K562 (cell line): Measurements from ENCODE around the gene FPGS. TPM values are rescaled to one million over a fixed set of nuclear protein-coding genes. Genes with fewer than 3 reads are reported as not detected.

Experiments used
- ATAC-seq: fragments of 200-7000 bp; cut with Tn5 transposase; 3 replicates; pipeline ENCODE4 v1.9.1; 2020; ENCODE audit warnings: moderate library complexity
- BruUV-seq: library from RNA; stranded (reverse); fragments of 400-500 nt; replicated peaks from 2 replicates; lab custom pipeline; 2021; lab: Mats Ljungman, UMichigan
- CTCF ChIA-PET: fragments of 300-600 bp; formaldehyde crosslinking; extraction: SDS; loops from one replicate; lab custom pipeline; 2021; ENCODE audit warnings: low intra/inter-chr PET ratio; lab: Yijun Ruan, JAX
- POLR2A ChIA-PET: fragments of 300-600, 350-650 bp; sonication (Branson Sonifier 250); formaldehyde crosslinking; extraction: SDS; loops from one replicate; lab custom pipeline; 2021; ENCODE audit warnings: antibody characterized with exemption, inconsistent platforms; lab: Yijun Ruan, JAX
- DNase-seq, 4 experiments: peaks; one replicate each; pipeline versions ENCODE4 v3.0.0 to v3.0.0-alpha.2; 2011 to 2018; ENCODE audit warnings: low spot score in 3 of 4, mixed read lengths in 3 of 4; ENCODE audit errors: extremely low read depth in 1 of 4
- FAIRE-seq: peaks from 2 replicates; lab custom pipeline; 2011; peaks lifted over from hg19 to GRCh38; lab: Jason Lieb, UNC
- H2AFZ ChIP-seq: 2 replicates; pipeline ENCODE4 v1.6.0; 2011; ENCODE audit warnings: low read depth, low read length, control low read depth, inconsistent platforms
- H3K27ac ChIP-seq: fragments of 200-600 bp; 3 replicates; pipeline ENCODE4 v1.8.0; 2011; ENCODE audit warnings: low read depth, mild to moderate bottlenecking, control low read depth, inconsistent platforms, low read length, moderate library complexity, mixed read lengths; ENCODE audit errors: extremely low read depth
- H3K27me3 ChIP-seq, 2 experiments: fragments of 300-600 bp in 1 of 2; 2 replicates in 1 of 2; 3 replicates in 1 of 2; pipeline versions ENCODE4 v1.6.0 to v1.8.0; 2011; ENCODE audit warnings: inconsistent platforms in 2 of 2, low read length in 2 of 2, mild to moderate bottlenecking in 1 of 2, mixed read lengths in 1 of 2, moderate library complexity in 1 of 2; ENCODE audit not compliant: control insufficient read depth in 2 of 2, insufficient read depth in 2 of 2
- H3K36me3 ChIP-seq: fragments of 300-600 bp; 3 replicates; pipeline ENCODE4 v1.8.0; 2011; ENCODE audit warnings: mild to moderate bottlenecking, low read length, inconsistent platforms; ENCODE audit not compliant: control insufficient read depth, insufficient read depth
- H3K4me1 ChIP-seq, 2 experiments: fragments of 200-600 bp in 1 of 2; replicated peaks in 1 of 2; 2 replicates in 1 of 2; 3 replicates in 1 of 2; pipeline versions ENCODE4 v1.5.1 to v1.8.0; 2011; ENCODE audit warnings: inconsistent platforms in 2 of 2, low read length in 2 of 2, mild to moderate bottlenecking in 1 of 2, mixed read lengths in 1 of 2, moderate library complexity in 1 of 2; ENCODE audit not compliant: control insufficient read depth in 2 of 2, insufficient read depth in 2 of 2
- H3K4me2 ChIP-seq: 2 replicates; pipeline ENCODE4 v1.6.1; 2011; ENCODE audit warnings: low read length, control low read depth, inconsistent platforms, mixed read lengths; ENCODE audit not compliant: insufficient read depth
- H3K4me3 ChIP-seq: fragments of 200-600 bp; sonication (generic), shearing (Covaris generic); 2 replicates; pipeline ENCODE4 v1.5.1; 2016; ENCODE audit warnings: control low read depth, inconsistent platforms
- H3K79me2 ChIP-seq: fragments of 200-600 bp; 3 replicates; pipeline ENCODE4 v1.8.0; 2011; ENCODE audit warnings: low read length, inconsistent platforms; ENCODE audit not compliant: control insufficient read depth, insufficient read depth
- H3K9ac ChIP-seq, 2 experiments: 2 replicates each; pipeline versions ENCODE4 v1.6.0 to v1.6.1; 2011; ENCODE audit warnings: low read depth in 2 of 2, low read length in 2 of 2, control low read depth in 1 of 2, inconsistent platforms in 1 of 2, mild to moderate bottlenecking in 1 of 2, mixed read lengths in 1 of 2; ENCODE audit not compliant: insufficient read depth in 1 of 2
- H3K9me1 ChIP-seq: one replicate; pipeline ENCODE4 v1.6.0; 2011; ENCODE audit warnings: inconsistent platforms, mild to moderate bottlenecking, low read length, moderate library complexity; ENCODE audit not compliant: control insufficient read depth, insufficient read depth
- H3K9me3 ChIP-seq: replicated peaks from 2 replicates; pipeline ENCODE4 v1.5.1; 2011; ENCODE audit warnings: low read depth, low read length, inconsistent platforms; ENCODE audit not compliant: control insufficient read depth, insufficient read depth
- H4K20me1 ChIP-seq: replicated peaks from 2 replicates; pipeline ENCODE4 v1.6.1; 2011; ENCODE audit warnings: low read length, inconsistent platforms, mixed read lengths; ENCODE audit not compliant: control insufficient read depth, insufficient read depth
- ESRRA ChIP-seq: fragments of 450-650 bp; IDR thresholded peaks from 2 replicates; pipeline ENCODE4 v1.6.1; 2014; ENCODE audit warnings: low read depth, mild to moderate bottlenecking, moderate library complexity, borderline replicate concordance
- ETV1 ChIP-seq: fragments of 450-650 bp; conservative IDR thresholded peaks from 2 replicates; pipeline ENCODE4 v1.6.1; 2016; ENCODE audit warnings: missing genetic modification characterization, control low read depth, low read depth, missing compliant biosample characterization
- HCFC1 ChIP-seq: IDR thresholded peaks from 2 replicates; pipeline ENCODE4 v1.6.1; 2012; ENCODE audit warnings: low read depth, low read length, improper control_type of control experiment
- LEF1 ChIP-seq: fragments of 450-650 bp; IDR thresholded peaks from 2 replicates; pipeline ENCODE4 v1.6.1; 2016; ENCODE audit warnings: mild to moderate bottlenecking
- REST ChIP-seq, 2 experiments: fragments of 450-650 bp; formaldehyde crosslinking in 1 of 2; IDR thresholded peaks; 2 replicates each; pipeline versions ENCODE4 v1.4.0 to v1.6.1; 2014 to 2020; ENCODE audit warnings: mild to moderate bottlenecking in 2 of 2, borderline replicate concordance in 1 of 2, low read depth in 1 of 2
- WGBS: fragments of 100-300 bp; shearing (Covaris generic); methylation state at CpG from one replicate; pipeline ENCODE4 v1.1.6; 2016; ENCODE audit warnings: low coverage, mixed read lengths; ENCODE audit not compliant: insufficient coverage; ENCODE audit errors: missing lambda C conversion rate; 5-methylcytosine and 5-hydroxymethylcytosine counted together
- in situ Hi-C: fragments of 300-500 bp; cut with MboI; formaldehyde crosslinking; loops from 4 replicates; pipeline ENCODE4 v1.15.0; 2018; ENCODE audit warnings: inconsistent platforms, mixed read lengths
- intact Hi-C: fragments of 100-400 bp; cut with micrococcal nuclease; formaldehyde crosslinking; loops from 2 replicates; pipeline ENCODE4 v1.14.2; 2022
- polyA plus RNA-seq, 8 experiments: library from polyadenylated mRNA; depleted of rRNA in 4 of 8; stranded (reverse) in 5 of 8; unstranded in 3 of 8; fragments of >200 nt; fragmentation: Nextera tagmentation in 2 of 8; fragmentation: Illumina TruSeq in 1 of 8; extraction: Ambion mirVana in 2 of 8; extraction: Trizol in 1 of 8; gene quantifications; 2 replicates each; pipeline versions ENCODE4 v1.2.1 to v1.2.3, GENCODE V29; 2011 to 2014; ENCODE audit warnings: inconsistent platforms in 1 of 8, missing spikeins in 1 of 8
- total RNA-seq, 7 experiments: library from RNA; depleted of rRNA in 6 of 7; stranded (reverse); fragments of >200 nt in 6 of 7; fragmentation: Illumina TruSeq in 2 of 7; extraction: Trizol in 2 of 7; gene quantifications; 2 replicates each; pipeline versions ENCODE4 v1.2.1 to v1.2.3, GENCODE V29; 2011 to 2021; ENCODE audit warnings: low replicate concordance in 1 of 7
- TF ChIP-seq, protein P1 (sequence below): fragments of 450-650 bp; IDR thresholded peaks from 2 replicates; pipeline ENCODE4 v1.6.1; 2017; ENCODE audit warnings: antibody characterized with exemption, mild to moderate bottlenecking

FPGS gene
- total and polyA plus RNA-seq, 9 of the 15 experiments (the other 6 are each of a cell fraction or from before 2014, with no cell fraction given), result 0.84 to 86.4 (median 59.2) TPM

DNA sequence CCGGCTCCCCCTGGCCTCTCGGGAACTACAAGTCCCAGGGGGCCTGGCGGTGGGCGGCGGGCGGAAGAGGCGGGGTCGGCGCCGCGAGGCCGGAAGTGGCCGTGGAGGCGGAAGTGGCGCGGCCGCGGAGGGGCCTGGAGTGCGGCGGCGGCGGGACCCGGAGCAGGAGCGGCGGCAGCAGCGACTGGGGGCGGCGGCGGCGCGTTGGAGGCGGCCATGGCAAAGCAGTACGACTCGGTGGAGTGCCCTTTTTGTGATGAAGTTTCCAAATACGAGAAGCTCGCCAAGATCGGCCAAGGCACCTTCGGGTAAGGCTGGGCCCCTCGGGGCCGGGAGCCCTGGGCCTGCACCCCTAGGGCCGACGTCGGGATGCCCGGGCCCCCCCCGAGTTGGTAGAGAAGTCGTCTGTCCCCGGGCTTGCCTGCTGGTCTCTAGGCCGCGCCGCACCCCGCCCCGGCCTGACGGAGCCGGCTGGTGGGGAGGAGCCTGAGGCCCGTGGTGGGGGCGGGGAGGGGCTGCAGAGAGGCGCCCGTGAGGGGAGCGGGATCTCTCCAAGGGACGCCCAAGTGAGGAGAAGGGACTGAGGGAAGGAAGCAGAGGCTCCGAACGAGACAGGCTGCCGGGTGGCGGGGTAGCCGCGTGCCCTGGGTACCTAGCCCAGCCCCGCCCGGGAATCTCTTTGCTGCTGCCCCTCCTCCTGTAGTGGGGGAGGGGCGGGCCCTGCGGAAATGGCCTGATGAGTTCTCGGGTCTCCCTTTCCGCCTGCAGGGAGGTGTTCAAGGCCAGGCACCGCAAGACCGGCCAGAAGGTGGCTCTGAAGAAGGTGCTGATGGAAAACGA, 16.5 kb upstream of the FPGS start, which contains the start of gene CDK9 (continued):
- TF ChIP-seq, protein P1, sequence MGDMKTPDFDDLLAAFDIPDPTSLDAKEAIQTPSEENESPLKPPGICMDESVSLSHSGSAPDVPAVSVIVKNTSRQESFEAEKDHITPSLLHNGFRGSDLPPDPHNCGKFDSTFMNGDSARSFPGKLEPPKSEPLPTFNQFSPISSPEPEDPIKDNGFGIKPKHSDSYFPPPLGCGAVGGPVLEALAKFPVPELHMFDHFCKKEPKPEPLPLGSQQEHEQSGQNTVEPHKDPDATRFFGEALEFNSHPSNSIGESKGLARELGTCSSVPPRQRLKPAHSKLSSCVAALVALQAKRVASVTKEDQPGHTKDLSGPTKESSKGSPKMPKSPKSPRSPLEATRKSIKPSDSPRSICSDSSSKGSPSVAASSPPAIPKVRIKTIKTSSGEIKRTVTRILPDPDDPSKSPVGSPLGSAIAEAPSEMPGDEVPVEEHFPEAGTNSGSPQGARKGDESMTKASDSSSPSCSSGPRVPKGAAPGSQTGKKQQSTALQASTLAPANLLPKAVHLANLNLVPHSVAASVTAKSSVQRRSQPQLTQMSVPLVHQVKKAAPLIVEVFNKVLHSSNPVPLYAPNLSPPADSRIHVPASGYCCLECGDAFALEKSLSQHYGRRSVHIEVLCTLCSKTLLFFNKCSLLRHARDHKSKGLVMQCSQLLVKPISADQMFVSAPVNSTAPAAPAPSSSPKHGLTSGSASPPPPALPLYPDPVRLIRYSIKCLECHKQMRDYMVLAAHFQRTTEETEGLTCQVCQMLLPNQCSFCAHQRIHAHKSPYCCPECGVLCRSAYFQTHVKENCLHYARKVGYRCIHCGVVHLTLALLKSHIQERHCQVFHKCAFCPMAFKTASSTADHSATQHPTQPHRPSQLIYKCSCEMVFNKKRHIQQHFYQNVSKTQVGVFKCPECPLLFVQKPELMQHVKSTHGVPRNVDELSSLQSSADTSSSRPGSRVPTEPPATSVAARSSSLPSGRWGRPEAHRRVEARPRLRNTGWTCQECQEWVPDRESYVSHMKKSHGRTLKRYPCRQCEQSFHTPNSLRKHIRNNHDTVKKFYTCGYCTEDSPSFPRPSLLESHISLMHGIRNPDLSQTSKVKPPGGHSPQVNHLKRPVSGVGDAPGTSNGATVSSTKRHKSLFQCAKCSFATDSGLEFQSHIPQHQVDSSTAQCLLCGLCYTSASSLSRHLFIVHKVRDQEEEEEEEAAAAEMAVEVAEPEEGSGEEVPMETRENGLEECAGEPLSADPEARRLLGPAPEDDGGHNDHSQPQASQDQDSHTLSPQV, result peak; percentile 39
- peak; percentile 72 for TF ChIP-seq ETV1
- TF ChIP-seq LEF1, result peak; percentile 72; the same call in 1 of the 2 replicates
- peak; percentile 91 for TF ChIP-seq HCFC1
- TF ChIP-seq ESRRA, result 0 out of 2 replicates have a peak, but pooled peaks have one; percentile 36

DNA sequence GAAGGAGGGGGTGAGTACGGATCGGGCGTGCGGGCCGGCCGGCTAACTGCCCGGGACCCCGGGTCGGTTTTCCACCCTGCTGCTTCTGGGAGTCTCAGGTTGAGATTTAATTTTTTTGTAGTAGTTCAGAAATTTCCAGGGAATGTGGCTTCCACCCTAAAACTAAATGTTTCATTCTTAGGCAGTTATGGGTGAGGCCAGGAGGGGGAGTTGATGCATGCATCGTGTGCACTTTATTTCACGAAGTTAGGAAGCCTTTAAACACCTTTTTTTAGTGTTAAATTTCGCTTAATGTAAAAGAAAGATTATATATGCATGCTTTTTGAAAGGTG, 15.9 kb upstream of the FPGS start:
- peaks cover 45% of the 10 kb centered on the region for H3K79me2 ChIP-seq
- H3K27ac ChIP-seq, result peak overlapping the region; percentile 93
- peak; percentile 2; the same call in 2 of the 3 replicates for ATAC-seq
- peak; percentile 53 for TF ChIP-seq REST (IDR thresholded peaks at IDR 0.05; ENCODE audit: borderline replicate concordance)
- TF ChIP-seq REST (CRISPR knock-in tag; IDR thresholded peaks at IDR 0.05; ENCODE audit: low read depth), result no peak

More for the DNA sequence above, 15.9 kb upstream of the FPGS start:
- no peaks in the 10 kb centered on the region for H3K27me3 ChIP-seq
- peaks cover 7 to 36% of the 10 kb centered on the region in 2 experiments; a peak in 4 of 5 replicates for H3K4me1 ChIP-seq
- intact Hi-C loops, result no loop called here
- WGBS, result 0% methylated on average over 12 of the region's 12 CpGs
- ChIA-PET POLR2A (no interaction called here), CTCF (interaction anchor here (4.0 to 4.8 kb wide), 2 partner anchors 52 to 83 kb away, joined by 34 to 46 read pairs; partner anchors contain the start of gene TOR2A)
- H3K4me2 ChIP-seq, result peak overlapping the region; percentile 77
- FAIRE-seq (no peak), DNase-seq (no peak)
- peak overlapping the region; percentile 90 to 96 for H3K9ac ChIP-seq
- in situ Hi-C loops, result no loop called here
- no peaks in the 10 kb centered on the region for H3K9me1 ChIP-seq
- no peaks in the 10 kb centered on the region for H3K9me3 ChIP-seq
- H3K4me3 ChIP-seq, result peak overlapping the region; percentile 99
- peaks cover 29% of the 10 kb centered on the region for H4K20me1 ChIP-seq
- H3K36me3 ChIP-seq, result peaks cover 49% of the 10 kb centered on the region
- no TSS peak for BruUV-seq
- no peak overlapping the region for H2AFZ ChIP-seq
